TTC549 (cell line): ENCODE measurements around the gene ZCCHC12.
"Not testable (repeated sequence)": the region's sequence is repeated elsewhere in the genome, so short reads cannot be mapped to it uniquely, and the experiment has no call there.

Source experiments
- FAIRE-seq: peaks from 2 replicates; lab custom pipeline; 2012; peaks lifted over from hg19 to GRCh38; lab: Jason Lieb, UNC

Gene ZCCHC12

GRCh38 chrX:118823263-118824172 is at the start of gene ZCCHC12:
TSS of gene ZCCHC12 (plus strand) at chrX:118823824. CDS start at chrX:118825245, 1,421 bp downstream.
- FAIRE-seq = no peak

DNA sequence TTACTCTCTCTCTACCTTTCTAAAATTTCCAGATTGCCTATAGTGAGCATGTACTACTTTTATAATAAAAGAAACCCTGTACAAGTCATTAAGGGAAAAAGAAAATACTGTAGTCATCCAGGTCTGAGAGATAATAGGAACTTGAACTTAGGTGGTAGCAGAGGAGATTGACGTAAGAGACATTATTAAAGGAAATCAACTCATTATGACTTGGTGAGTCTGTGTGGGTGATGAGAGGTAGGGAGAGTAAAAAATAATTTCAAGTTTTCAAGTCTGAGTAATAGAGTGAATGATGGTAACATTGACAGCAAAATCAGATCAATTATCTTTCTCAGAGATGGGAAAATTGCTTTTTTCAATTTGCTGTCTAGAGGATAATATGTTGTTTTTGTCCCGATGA is 44.0 kb upstream of the ZCCHC12 start:
- FAIRE-seq = no peak

DNA sequence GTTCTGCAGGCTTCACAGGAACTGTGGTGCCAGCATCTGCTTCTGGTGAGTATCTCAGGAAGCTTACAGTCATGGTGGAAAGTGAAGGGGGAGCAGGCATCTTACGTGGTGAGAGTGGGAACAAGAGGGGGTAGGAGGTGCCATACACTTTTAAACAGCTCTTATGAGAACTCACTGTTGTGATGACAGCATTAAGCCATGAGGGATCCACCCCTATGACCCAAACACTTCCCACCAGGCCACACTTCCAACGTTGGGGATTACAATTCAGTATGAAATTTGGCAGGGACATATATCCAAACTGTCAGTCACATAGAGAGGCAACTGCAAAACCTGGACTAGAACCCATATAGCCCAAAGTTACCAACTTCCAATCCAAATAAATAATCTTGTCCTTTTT is 43.1 kb upstream of the ZCCHC12 start:
- FAIRE-seq = no peak

- no peak for FAIRE-seq
Measured at GRCh38 chrX:118780911-118781310, 42.7 kb upstream of the ZCCHC12 start.

DNA sequence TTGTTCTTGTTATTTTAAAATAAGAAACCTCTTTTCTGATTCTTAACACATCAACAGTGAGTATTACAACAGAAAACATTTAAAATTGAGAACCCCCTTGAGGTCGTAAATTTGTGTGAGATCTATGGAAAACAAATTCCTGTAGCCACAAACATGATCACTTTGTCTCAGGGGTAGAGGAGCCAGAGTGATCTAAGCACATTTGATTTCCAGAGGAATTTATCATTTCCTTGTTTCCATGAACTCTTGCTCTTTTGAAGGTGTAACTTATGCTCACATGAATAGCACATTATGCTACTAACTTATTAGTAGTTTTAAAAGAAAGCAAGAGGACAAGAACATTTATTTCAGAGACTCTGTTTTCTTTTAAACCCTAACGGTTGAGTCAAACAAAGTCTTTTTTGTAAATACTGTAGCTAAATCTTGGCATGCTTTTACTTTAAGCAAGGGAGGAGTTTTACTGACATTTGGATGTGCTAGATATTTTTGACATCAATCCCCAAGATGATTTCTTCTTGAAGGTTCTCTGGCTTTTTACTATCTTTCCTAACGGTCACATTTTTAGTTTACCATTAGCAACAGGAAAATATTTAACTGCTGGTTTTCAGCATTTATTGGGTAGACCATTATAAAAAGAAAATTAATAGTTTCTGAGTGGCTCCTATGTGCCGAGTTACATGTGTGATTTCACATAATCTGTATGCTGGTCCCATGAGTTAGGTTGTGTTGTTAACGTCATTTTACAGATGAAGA is 27.9 kb upstream of the ZCCHC12 start:
- no peak for FAIRE-seq

DNA sequence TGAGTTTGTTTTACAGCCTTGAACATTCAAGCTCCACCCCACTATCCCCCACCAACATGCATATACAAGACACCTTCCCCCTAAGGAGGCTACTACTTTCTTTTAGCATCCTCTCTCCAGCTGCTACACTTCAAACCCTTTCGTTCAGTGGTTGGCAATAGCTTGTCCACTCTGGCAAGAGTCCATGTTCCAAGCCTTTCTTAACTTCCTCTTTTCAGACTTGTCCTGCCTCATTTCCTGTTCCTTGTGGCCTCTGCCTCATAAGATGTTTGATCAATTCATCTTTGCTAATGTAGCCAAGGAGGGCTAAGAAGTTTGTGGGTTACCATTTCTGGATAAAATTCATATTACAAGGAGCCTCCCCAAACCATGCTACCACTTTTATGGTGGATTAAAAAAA is 20.8 kb upstream of the ZCCHC12 start:
- FAIRE-seq = no peak

GRCh38 chrX:118807151-118808017 is 16.2 kb upstream of the ZCCHC12 start:
- FAIRE-seq = peak; percentile 37

DNA sequence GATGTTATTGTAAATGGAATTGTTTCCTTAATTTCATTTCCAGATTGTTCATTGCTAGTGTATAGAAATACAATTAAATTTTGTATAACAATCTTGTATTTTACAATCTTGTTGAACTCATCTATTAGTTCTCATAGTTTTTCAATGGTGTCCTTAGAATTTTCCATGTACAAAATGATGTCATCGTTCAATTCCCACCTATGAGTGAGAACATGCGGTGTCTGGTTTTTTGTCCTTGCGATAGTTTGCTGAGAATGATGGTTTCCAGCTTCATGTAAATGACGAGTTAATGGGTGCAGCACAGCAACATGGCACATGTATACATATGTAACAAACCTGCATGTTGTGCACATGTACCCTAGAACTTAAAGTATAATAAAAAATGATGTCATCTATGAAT is 6.4 kb upstream of the ZCCHC12 start:
- FAIRE-seq = not testable (repeated sequence)

DNA sequence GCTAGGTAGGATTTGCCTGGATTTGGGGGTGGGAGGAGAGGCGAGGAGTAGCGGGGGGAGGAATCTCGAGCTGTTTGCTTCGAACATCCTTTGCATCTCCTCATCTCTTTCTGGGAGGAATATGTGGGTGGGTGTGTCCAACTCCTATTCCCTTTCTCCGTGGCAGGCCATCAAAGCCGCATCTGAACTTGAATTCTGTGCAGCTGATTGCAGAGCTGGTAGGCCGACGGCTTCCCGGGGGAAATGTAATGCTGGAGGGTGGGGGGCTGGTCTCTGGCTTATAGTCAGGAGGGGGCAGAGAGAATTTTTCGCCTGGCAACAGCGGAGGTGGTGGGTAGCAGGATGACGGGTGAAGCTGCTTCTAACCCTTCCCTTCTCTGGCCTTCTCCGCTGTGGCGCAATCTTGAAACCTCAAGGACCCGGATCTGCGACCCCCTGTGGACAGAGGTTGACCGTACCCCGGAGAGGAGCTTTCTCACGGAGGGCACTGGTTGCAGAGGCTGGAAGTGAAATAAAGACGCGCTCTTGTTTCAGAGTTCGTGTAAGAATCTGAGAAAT is 628 bp downstream of the ZCCHC12 start:
- FAIRE-seq = no peak

DNA sequence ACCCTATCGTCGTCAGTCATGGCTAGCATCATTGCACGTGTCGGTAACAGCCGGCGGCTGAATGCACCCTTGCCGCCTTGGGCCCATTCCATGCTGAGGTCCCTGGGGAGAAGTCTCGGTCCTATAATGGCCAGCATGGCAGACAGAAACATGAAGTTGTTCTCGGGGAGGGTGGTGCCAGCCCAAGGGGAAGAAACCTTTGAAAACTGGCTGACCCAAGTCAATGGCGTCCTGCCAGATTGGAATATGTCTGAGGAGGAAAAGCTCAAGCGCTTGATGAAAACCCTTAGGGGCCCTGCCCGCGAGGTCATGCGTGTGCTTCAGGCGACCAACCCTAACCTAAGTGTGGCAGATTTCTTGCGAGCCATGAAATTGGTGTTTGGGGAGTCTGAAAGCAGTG is 1.6 kb downstream of the ZCCHC12 start:
- FAIRE-seq = no peak

- FAIRE-seq = no peak
Measured at GRCh38 chrX:118839334-118839958, 15.8 kb downstream of the ZCCHC12 start.

- FAIRE-seq = peak; percentile 74
Measured at GRCh38 chrX:118847676-118848075, 24.1 kb downstream of the ZCCHC12 start.

DNA sequence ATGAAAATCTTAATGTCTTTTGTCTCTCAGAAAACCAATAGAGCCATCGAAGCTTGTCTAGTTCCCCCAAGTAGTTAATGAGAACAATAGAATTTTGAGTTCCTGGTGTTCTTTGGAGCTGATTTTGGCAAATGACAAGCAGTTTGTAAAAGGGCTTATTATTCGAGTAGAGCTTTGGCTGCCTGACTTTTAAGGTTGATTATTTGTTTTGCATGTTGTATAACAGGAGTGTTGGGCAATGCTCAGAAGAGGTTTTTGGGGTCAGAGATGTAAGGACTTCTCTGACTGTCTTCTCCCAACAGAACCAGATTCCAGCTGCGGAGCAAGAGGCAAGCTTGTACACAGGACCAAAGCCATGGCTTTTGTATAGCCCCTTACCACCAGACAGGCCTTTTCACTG is 30.0 kb downstream of the ZCCHC12 start:
- no peak for FAIRE-seq

DNA sequence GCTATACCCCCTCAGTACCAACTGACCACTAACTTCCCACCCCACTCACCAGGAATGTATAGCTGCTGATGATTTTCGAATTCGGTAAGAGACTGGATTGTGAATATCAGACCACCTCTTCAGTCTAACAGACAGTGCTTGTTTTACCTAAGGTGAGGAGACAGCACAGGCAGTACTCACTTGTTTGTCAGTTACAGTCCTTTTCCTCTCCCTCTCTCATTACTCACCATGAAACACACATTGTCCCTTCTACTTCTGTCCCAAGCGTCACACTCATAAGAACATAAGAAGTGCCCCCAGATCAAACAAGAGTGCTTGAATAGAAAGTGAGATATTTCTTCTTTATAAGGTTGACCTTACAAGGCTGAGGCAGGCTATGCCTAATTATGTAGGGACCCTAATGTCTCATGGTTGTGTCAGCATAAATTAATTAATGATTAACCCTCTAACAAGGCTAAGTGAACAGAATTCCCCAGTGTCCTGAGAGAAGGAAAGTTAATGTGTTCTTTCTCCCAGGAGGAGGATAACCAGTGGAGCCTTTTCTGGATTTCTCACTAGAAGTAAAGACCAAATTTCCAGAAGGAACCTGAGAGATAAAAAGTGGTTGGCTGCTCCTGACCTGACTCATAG is 32.2 kb downstream of the ZCCHC12 start:
- no peak for FAIRE-seq

DNA sequence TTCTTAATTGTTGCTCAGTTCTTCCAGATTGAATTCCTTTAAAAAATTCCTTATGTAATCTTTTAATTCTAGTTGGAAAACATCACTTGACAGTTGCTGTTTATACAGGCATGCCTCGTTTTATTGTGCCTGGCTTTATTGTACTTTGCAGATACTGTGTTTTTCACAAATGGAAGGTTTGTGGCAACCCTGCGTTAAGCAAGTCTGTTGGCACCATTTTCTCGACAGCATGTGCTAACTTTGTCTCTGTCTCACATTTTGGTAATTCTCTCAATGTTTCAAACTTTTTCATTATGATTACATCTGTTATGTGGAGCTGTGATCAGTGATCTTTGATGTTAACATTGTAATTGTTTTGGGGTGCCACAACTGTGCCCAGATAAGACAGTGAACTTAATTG is 33.4 kb downstream of the ZCCHC12 start:
- FAIRE-seq = no peak

DNA sequence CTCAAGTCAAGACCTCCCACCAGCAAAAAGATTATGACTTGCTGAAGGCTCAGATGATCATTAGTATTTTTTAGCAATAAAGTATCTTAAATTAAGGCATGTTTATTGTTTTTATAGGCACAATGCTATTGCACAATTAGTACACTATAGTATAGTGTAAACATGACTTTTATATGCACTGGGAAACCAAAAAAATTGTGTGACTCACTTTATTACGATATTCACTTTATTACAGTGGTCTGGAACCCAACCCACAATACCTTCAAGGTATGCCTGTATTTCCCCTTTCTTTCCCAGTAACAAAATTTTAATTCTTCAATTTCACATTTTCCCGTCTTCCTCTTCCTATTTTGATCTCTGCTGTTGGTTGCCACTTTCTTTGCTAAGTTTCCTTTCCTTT is 37.7 kb downstream of the ZCCHC12 start:
- no peak for FAIRE-seq

- FAIRE-seq = no peak
Measured at GRCh38 chrX:118862091-118862490, 38.5 kb downstream of the ZCCHC12 start.

GRCh38 chrX:118862979-118863378 is 39.4 kb downstream of the ZCCHC12 start:
- FAIRE-seq = no peak

DNA sequence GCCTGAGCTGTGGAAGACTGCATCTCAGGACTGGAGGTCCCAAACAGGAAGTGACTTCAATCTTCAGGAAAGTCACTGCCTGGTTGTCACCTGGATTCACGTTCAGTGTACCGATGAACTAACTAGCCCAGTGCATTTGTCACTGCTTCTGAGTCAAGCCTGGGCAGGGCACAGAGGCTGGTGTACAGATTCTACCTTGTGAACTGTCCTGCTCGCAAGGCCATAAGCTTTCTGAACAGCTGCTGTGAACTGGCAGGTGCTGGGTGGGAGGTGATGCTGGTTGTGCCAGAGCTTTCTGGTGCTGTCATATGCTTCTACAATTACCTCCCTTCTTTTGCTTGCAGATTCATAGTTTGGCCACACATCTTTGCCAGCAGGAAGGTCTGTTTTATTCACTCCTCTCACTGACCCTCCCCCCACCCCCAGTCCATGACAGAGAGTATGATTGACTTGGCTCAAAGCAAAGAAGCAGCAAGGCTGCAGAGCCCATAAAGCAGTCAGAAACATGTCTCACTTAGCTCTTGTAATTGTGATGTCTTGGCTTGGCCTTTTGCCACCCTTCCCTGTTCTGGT is 40.5 kb downstream of the ZCCHC12 start:
- no peak for FAIRE-seq

GRCh38 chrX:118865231-118865630 is 41.6 kb downstream of the ZCCHC12 start:
- no peak for FAIRE-seq

DNA sequence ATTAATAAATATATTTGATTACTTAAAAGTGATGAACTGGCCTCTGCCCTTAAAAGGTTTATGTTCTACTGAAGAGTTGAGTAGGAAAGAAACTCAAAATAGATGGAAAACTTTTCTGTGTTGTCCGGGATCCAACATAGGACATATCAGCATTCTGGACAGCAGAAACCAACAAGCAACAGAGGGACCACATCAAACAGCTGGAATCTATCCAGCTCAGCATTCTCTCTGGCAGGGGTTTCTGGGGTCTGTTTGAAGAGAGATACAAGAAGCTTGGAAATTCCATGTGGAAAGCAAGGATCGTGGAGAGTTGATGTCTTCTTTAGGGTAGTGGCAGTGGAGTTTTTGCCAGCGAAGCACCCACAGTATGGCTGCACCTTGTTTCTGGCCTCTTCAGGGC is 43.6 kb downstream of the ZCCHC12 start:
- FAIRE-seq = no peak
